ENCODE measurements around the gene RANBP9. TPM values are rescaled to one million over a fixed set of nuclear protein-coding genes. Genes with fewer than 3 reads are reported as not detected.
A peak's percentile ranks its signal among the peaks of the same experiment; 100 is the strongest.

Gene RANBP9
- total and polyA plus RNA-seq, 9 of the 15 experiments (the other 6 are each of a cell fraction or from before 2014, with no cell fraction given), result 27.5 to 130 (median 61.5) TPM

GRCh38 chr6:13653296-13653695 lies 58.3 kb downstream of the RANBP9 start (continued):
- TF ChIP-seq BCLAF1 (IDR thresholded peaks at IDR 0.05; ENCODE audit: borderline replicate concordance in 1 of 2, control insufficient read depth in 1 of 2, low read depth in 2 of 2, low read length in 1 of 2) (no peak), ZBTB12 (CRISPR knock-in tag; IDR thresholded peaks at IDR 0.05) (no peak), MAZ (CRISPR knock-in tag; conservative IDR thresholded peaks at IDR 0.05 in 1 of 2, IDR thresholded peaks at IDR 0.05 in 1 of 2) (0 out of 4 replicates have a peak, but pooled peaks of 1 of the 2 experiments have one; percentile 14), FOSL1 (tag; conservative IDR thresholded peaks at IDR 0.05) (peak; percentile 69), TCF7 (IDR thresholded peaks at IDR 0.05; ENCODE audit: borderline replicate concordance) (no peak), SMARCE1 (IDR thresholded peaks at IDR 0.05) (peak; percentile 51), SMARCA4 (IDR thresholded peaks at IDR 0.05) (peak; percentile 56; the same call in 1 of the 2 replicates), ZC3H11A (IDR thresholded peaks at IDR 0.05; ENCODE audit: low read depth, low read length) (no peak), DPF2 (IDR thresholded peaks at IDR 0.05) (peak; percentile 32; the same call in 1 of the 2 replicates), RFX7 (CRISPR knock-in tag; IDR thresholded peaks at IDR 0.05) (no peak), ETS1 (conservative IDR thresholded peaks at IDR 0.05; ENCODE audit: control insufficient read depth, low read depth, low read length) (no peak), GTF2E2 (tag; IDR thresholded peaks at IDR 0.05) (no peak), EZH2 (IDR thresholded peaks at IDR 0.05; ENCODE audit: borderline replicate concordance, low read depth, low read length) (no peak), ZBED1 (IDR thresholded peaks at IDR 0.05) (no peak), MYC (IDR thresholded peaks at IDR 0.05; ENCODE audit: low read depth, low read length) (no peak), MYC (CRISPR knock-in tag; IDR thresholded peaks at IDR 0.05; ENCODE audit: borderline replicate concordance, low read depth) (no peak), CBX5 (IDR thresholded peaks at IDR 0.05; ENCODE audit: borderline replicate concordance, low read depth) (no peak), ATF3 (IDR thresholded peaks at IDR 0.05) (peak; percentile 40; the same call in 1 of the 2 replicates), ATF3 (CRISPR knock-in tag; conservative IDR thresholded peaks at IDR 0.05) (no peak), HSF4 (CRISPR knock-in tag; IDR thresholded peaks at IDR 0.05; ENCODE audit: borderline replicate concordance) (no peak), SMARCC2 (IDR thresholded peaks at IDR 0.05; ENCODE audit: low read depth) (0 out of 2 replicates have a peak, but pooled peaks have one; percentile 26), ARID3B (CRISPR knock-in tag; IDR thresholded peaks at IDR 0.05; ENCODE audit: borderline replicate concordance) (no peak)

Measured in K562 (cell line).